ENCODE data around the gene TXNL4A.
A peak's percentile ranks its signal among the peaks of the same experiment; 100 is the strongest.
"Not testable (repeated sequence)": the region's sequence is repeated elsewhere in the genome, so short reads cannot be mapped to it uniquely, and the experiment has no call there.

The TXNL4A gene

DNA sequence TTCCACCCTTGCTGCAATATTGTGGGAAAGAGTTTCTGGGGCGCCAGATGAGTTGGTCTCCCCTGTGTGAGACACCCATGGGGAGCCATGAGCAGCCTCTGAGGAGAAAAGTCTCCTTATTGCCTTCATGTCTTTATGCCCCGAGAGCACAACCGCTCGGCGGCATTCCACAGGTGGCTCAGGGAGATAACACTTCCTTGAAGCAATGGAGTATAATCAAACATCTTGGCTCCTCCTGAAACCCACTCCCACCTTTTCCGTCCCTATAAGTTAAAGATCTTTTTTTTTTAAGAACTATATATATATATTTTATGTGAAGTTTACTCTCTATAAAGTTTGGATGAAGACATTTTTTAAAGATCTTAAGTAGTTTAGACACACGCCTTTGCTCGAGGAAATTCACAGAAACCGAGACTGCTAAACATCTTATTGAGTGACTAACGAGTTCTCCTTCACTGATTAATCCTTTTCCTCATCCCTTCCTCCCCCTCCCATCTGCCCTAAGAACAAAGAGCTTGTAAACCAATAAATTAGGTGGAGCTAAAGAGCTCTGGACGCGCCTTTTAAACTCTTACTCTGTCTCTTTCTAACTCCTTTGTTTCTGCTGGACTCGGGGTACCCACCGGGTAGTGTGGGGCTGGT is 23.3 kb upstream of the TXNL4A start:
- not testable (repeated sequence) for H3K27me3 ChIP-seq (ENCODE audit: control insufficient read depth in 1 of 2, insufficient read depth in 1 of 2, low read length in 2 of 2); H3K36me3 ChIP-seq (ENCODE audit: control insufficient read depth in 1 of 2, insufficient read depth in 2 of 2, low read depth in 1 of 2, low read length in 2 of 2); H4K91ac ChIP-seq (ENCODE audit: low read length); H2AFZ ChIP-seq (ENCODE audit: low read depth, low read length); H2BK120ac ChIP-seq (ENCODE audit: low read depth, low read length); H4K8ac ChIP-seq (ENCODE audit: low read length); H3K18ac ChIP-seq (ENCODE audit: low read depth in 1 of 2, low read length in 2 of 2); H2BK5ac ChIP-seq (ENCODE audit: low read depth, low read length, poor library complexity, severe bottlenecking); DNase-seq; H3K4me3 ChIP-seq (ENCODE audit: insufficient read depth in 1 of 2, low read depth in 1 of 2, low read length in 2 of 2); H3K79me1 ChIP-seq (replicated peaks; ENCODE audit: low read length, poor library complexity, severe bottlenecking); H3K4me2 ChIP-seq (ENCODE audit: low read length, poor library complexity, severe bottlenecking); H3K9ac ChIP-seq (ENCODE audit: low read length); H3K9me3 ChIP-seq (ENCODE audit: control insufficient read depth, low read length); H2BK15ac ChIP-seq (ENCODE audit: low read depth, poor library complexity, severe bottlenecking); H2BK12ac ChIP-seq (ENCODE audit: low read length in 2 of 2); H2AK5ac ChIP-seq (ENCODE audit: low read length, severe bottlenecking); H3K23ac ChIP-seq (ENCODE audit: low read length in 2 of 2); H3K4me1 ChIP-seq (ENCODE audit: control insufficient read depth, insufficient read depth, low read depth, low read length); H3K14ac ChIP-seq (ENCODE audit: low read length in 2 of 2); H3K27ac ChIP-seq (ENCODE audit: low read length, poor library complexity, severe bottlenecking); H3K4ac ChIP-seq (ENCODE audit: low read depth in 1 of 2, low read length in 2 of 2)
- 82% methylated on average over 13 of the region's 14 CpGs for WGBS

DNA sequence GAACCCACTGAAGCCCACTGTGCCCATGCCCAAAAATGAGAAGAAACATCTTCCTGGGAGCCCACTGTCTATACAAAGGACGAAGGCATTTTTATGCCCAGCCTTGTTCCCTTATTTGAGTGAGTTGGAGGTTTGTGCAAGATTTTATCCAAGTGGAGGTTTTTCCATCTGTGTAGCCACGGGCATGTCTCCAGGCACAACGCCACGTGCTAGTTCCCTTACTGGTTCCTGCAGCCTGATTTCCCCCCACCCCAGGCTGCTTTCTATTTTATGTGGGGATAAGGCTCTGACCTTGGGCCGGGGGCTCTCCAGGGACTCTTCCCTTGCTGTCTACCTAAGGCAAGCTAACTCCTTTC is 22.2 kb upstream of the TXNL4A start:
- Histone ChIP-seq H4K8ac (ENCODE audit: low read length) (no peak overlapping the region), H3K27ac (ENCODE audit: low read length, poor library complexity, severe bottlenecking) (no peak overlapping the region), H3K9ac (ENCODE audit: low read length) (peak overlapping the region; percentile 68), H3K4me3 (ENCODE audit: insufficient read depth in 1 of 2, low read depth in 1 of 2, low read length in 2 of 2) (peak overlapping the region in 1 of 2 experiments; percentile 39), H2AFZ (ENCODE audit: low read depth, low read length) (no peak overlapping the region), H3K27me3 (ENCODE audit: control insufficient read depth in 1 of 2, insufficient read depth in 1 of 2, low read length in 2 of 2) (no peaks in the 10 kb centered on the region), H2BK120ac (ENCODE audit: low read depth, low read length) (no peak overlapping the region), H2AK5ac (ENCODE audit: low read length, severe bottlenecking) (no peak overlapping the region), H3K23ac (ENCODE audit: low read length in 2 of 2) (no peak overlapping the region), H2BK5ac (ENCODE audit: low read depth, low read length, poor library complexity, severe bottlenecking) (no peak overlapping the region), H2BK12ac (ENCODE audit: low read length in 2 of 2) (no peak overlapping the region), H3K36me3 (ENCODE audit: control insufficient read depth in 1 of 2, insufficient read depth in 2 of 2, low read depth in 1 of 2, low read length in 2 of 2) (no peaks in the 10 kb centered on the region), H3K9me3 (ENCODE audit: control insufficient read depth, low read length) (no peaks in the 10 kb centered on the region), H3K18ac (ENCODE audit: low read depth in 1 of 2, low read length in 2 of 2) (no peak overlapping the region), H3K4me1 (ENCODE audit: control insufficient read depth, insufficient read depth, low read depth, low read length) (no peaks in the 10 kb centered on the region), H2BK15ac (ENCODE audit: low read depth, poor library complexity, severe bottlenecking) (no peak overlapping the region), H4K91ac (ENCODE audit: low read length) (no peak overlapping the region), H3K79me1 (replicated peaks; ENCODE audit: low read length, poor library complexity, severe bottlenecking) (no peaks in the 10 kb centered on the region), H3K4me2 (ENCODE audit: low read length, poor library complexity, severe bottlenecking) (no peak overlapping the region), H3K14ac (ENCODE audit: low read length in 2 of 2) (no peak overlapping the region), H3K4ac (ENCODE audit: low read depth in 1 of 2, low read length in 2 of 2) (no peak overlapping the region)
- 88% methylated on average over 2 of the region's 5 CpGs for WGBS
- no peak for DNase-seq

DNA sequence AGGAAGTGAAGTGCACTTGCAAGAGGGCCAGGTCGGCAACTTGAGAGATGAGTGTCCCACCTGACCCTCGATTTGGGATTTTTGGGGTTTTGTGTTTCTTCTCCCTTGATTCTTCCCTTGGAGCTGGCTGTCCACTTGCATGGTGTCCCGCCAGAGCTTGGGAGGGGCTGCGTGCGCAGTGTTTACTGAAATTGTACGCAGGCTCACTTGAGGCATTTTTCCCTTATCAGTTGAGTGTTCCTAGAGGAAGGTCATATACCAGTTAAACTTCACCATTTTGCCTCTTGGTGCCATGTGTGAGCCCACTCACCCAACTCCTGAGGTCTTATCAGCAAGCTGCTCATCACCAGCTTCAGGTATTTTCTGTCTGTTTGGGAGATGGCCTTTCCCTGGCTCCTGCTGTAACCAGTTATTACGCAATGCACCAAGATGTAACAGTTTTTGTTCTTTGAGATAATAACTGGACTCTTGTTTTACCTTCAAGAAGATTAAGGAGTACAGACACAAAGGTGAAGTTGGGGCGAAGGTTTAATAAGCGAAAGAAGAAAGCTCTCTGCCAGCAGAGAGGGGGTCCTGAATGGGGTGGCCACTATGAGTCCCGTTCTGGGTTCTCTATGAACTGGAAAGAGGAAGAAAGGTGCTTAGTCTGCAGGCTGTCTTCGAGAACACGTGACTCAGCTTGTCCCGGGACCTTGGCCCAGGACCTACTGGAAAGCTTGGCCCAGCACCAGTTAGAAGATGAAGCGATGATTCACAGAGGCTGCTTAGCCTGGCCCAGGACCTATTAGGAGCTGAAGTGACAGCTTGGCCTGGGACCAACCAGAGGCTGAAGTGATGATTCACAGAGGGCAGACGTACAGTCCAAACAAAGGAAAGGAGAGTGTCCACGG is 21.5 kb upstream of the TXNL4A start:
- no peak overlapping the region for H2BK5ac ChIP-seq (ENCODE audit: low read depth, low read length, poor library complexity, severe bottlenecking)
- no peak overlapping the region for H3K14ac ChIP-seq (ENCODE audit: low read length in 2 of 2)
- H3K4ac ChIP-seq (ENCODE audit: low read depth in 1 of 2, low read length in 2 of 2): no peak overlapping the region
- H3K9me3 ChIP-seq (ENCODE audit: control insufficient read depth, low read length): no peaks in the 10 kb centered on the region
- 67% methylated on average over 13 of the region's 16 CpGs for WGBS
- no peak overlapping the region for H2AFZ ChIP-seq (ENCODE audit: low read depth, low read length)
- H3K36me3 ChIP-seq (ENCODE audit: control insufficient read depth in 1 of 2, insufficient read depth in 2 of 2, low read depth in 1 of 2, low read length in 2 of 2): no peaks in the 10 kb centered on the region
- H2AK5ac ChIP-seq (ENCODE audit: low read length, severe bottlenecking): no peak overlapping the region
- no peaks in the 10 kb centered on the region for H3K79me1 ChIP-seq (replicated peaks; ENCODE audit: low read length, poor library complexity, severe bottlenecking)
- H2BK120ac ChIP-seq (ENCODE audit: low read depth, low read length): no peak overlapping the region
- no peak overlapping the region for H3K4me2 ChIP-seq (ENCODE audit: low read length, poor library complexity, severe bottlenecking)
- no peak overlapping the region for H3K23ac ChIP-seq (ENCODE audit: low read length in 2 of 2)
- H3K4me1 ChIP-seq (ENCODE audit: control insufficient read depth, insufficient read depth, low read depth, low read length): peaks cover 2% of the 10 kb centered on the region
- peak; percentile 92 for DNase-seq
- no peak overlapping the region for H2BK15ac ChIP-seq (ENCODE audit: low read depth, poor library complexity, severe bottlenecking)
- no peak overlapping the region for H4K91ac ChIP-seq (ENCODE audit: low read length)
- H3K27ac ChIP-seq (ENCODE audit: low read length, poor library complexity, severe bottlenecking): no peak overlapping the region
- no peak overlapping the region for H3K18ac ChIP-seq (ENCODE audit: low read depth in 1 of 2, low read length in 2 of 2)
- peak overlapping the region; percentile 68 for H3K9ac ChIP-seq (ENCODE audit: low read length)
- H3K4me3 ChIP-seq (ENCODE audit: insufficient read depth in 1 of 2, low read depth in 1 of 2, low read length in 2 of 2): peak overlapping the region in 1 of 2 experiments; percentile 39
- no peak overlapping the region for H4K8ac ChIP-seq (ENCODE audit: low read length)
- no peak overlapping the region for H2BK12ac ChIP-seq (ENCODE audit: low read length in 2 of 2)
- no peaks in the 10 kb centered on the region for H3K27me3 ChIP-seq (ENCODE audit: control insufficient read depth in 1 of 2, insufficient read depth in 1 of 2, low read length in 2 of 2)

DNA sequence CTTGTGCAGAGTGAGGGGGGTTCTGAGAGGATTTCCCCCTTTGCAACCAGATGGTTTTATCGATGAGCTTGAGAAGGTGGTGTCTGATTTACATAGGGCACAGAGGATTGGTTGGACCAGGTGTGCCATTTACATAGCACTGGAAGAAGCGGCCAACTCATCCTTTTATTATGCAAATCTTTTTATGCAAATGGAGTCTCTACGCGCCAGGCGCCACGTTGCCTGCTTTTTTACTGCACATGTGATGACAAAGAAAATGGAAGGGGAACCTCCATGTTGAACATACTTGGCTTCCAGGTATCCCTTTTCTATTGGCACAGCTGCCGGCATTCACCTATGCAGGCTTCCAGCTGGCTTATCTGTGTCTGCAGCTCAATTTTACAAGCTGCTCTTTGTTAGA is 18.4 kb upstream of the TXNL4A start:
- Histone ChIP-seq H3K27me3 (ENCODE audit: control insufficient read depth in 1 of 2, insufficient read depth in 1 of 2, low read length in 2 of 2) (no peaks in the 10 kb centered on the region), H3K36me3 (ENCODE audit: control insufficient read depth in 1 of 2, insufficient read depth in 2 of 2, low read depth in 1 of 2, low read length in 2 of 2) (no peaks in the 10 kb centered on the region), H3K23ac (ENCODE audit: low read length in 2 of 2) (no peak overlapping the region), H3K27ac (ENCODE audit: low read length, poor library complexity, severe bottlenecking) (no peak overlapping the region), H2BK12ac (ENCODE audit: low read length in 2 of 2) (no peak overlapping the region), H3K4me2 (ENCODE audit: low read length, poor library complexity, severe bottlenecking) (no peak overlapping the region), H2BK5ac (ENCODE audit: low read depth, low read length, poor library complexity, severe bottlenecking) (no peak overlapping the region), H3K9me3 (ENCODE audit: control insufficient read depth, low read length) (no peaks in the 10 kb centered on the region), H3K4ac (ENCODE audit: low read depth in 1 of 2, low read length in 2 of 2) (no peak overlapping the region), H3K14ac (ENCODE audit: low read length in 2 of 2) (no peak overlapping the region), H3K4me1 (ENCODE audit: control insufficient read depth, insufficient read depth, low read depth, low read length) (peaks cover 2% of the 10 kb centered on the region), H2AFZ (ENCODE audit: low read depth, low read length) (no peak overlapping the region), H4K8ac (ENCODE audit: low read length) (no peak overlapping the region), H3K79me1 (replicated peaks; ENCODE audit: low read length, poor library complexity, severe bottlenecking) (no peaks in the 10 kb centered on the region), H3K9ac (ENCODE audit: low read length) (no peak overlapping the region), H2AK5ac (ENCODE audit: low read length, severe bottlenecking) (no peak overlapping the region), H4K91ac (ENCODE audit: low read length) (no peak overlapping the region), H2BK15ac (ENCODE audit: low read depth, poor library complexity, severe bottlenecking) (no peak overlapping the region), H3K18ac (ENCODE audit: low read depth in 1 of 2, low read length in 2 of 2) (no peak overlapping the region), H3K4me3 (ENCODE audit: insufficient read depth in 1 of 2, low read depth in 1 of 2, low read length in 2 of 2) (no peak overlapping the region), H2BK120ac (ENCODE audit: low read depth, low read length) (no peak overlapping the region)
- 71% methylated on average over 7 of the region's 7 CpGs for WGBS
- DNase-seq: no peak

Data from mesenchymal stem cell (in vitro differentiated cells and primary cell).